Endothelial cell of umbilical vein (primary cell): ENCODE measurements around the gene GSC2. TPM values are rescaled to one million over a fixed set of nuclear protein-coding genes. Genes with fewer than 3 reads are reported as not detected.

Experiments used
- BruUV-seq: library from RNA; stranded (reverse); fragments of 400-500 nt; replicated peaks from 2 replicates; lab custom pipeline; 2021; lab: Mats Ljungman, UMichigan
- CTCF ChIA-PET: fragments of 300-600, 350-600 bp; sonication (Branson Sonifier 250); formaldehyde crosslinking; loops from one replicate; lab custom pipeline; 2021; ENCODE audit warnings: antibody characterized with exemption, inconsistent platforms; lab: Charles Lee
- POLR2A ChIA-PET: fragments of 300-600, 350-600 bp; sonication (Branson Sonifier 250); formaldehyde crosslinking; loops from one replicate; lab custom pipeline; 2021; ENCODE audit warnings: antibody characterized with exemption, inconsistent platforms; lab: Charles Lee
- DNase-seq: peaks from one replicate; pipeline ENCODE4 v3.0.0-alpha.2; 2011; ENCODE audit warnings: low read depth, low spot score
- FAIRE-seq: peaks from 2 replicates; lab custom pipeline; 2011; peaks lifted over from hg19 to GRCh38; lab: Jason Lieb, UNC
- H2AFZ ChIP-seq: 2 replicates; pipeline ENCODE4 v1.6.0; 2012; ENCODE audit warnings: low read depth, low read length, control low read depth, inconsistent platforms
- H3K27ac ChIP-seq: 2 replicates; pipeline ENCODE4 v1.5.1; 2011; ENCODE audit warnings: low read depth, mild to moderate bottlenecking, control low read depth, low read length, moderate library complexity; ENCODE audit not compliant: insufficient read depth
- H3K27me3 ChIP-seq, 2 experiments: 2 replicates each; pipeline versions ENCODE4 v1.6.0 to v1.6.1; 2011; ENCODE audit warnings: low read length in 2 of 2, mixed read lengths in 1 of 2; ENCODE audit not compliant: control insufficient read depth in 2 of 2, insufficient read depth in 2 of 2
- H3K36me3 ChIP-seq, 2 experiments: 2 replicates in 1 of 2; 3 replicates in 1 of 2; pipeline ENCODE4 v1.5.1; 2011; ENCODE audit warnings: low read length in 2 of 2, mild to moderate bottlenecking in 1 of 2, moderate library complexity in 1 of 2; ENCODE audit not compliant: control insufficient read depth in 2 of 2, insufficient read depth in 2 of 2; ENCODE audit errors: extremely low read depth in 1 of 2
- H3K4me1 ChIP-seq: 3 replicates; pipeline ENCODE4 v1.5.1; 2011; ENCODE audit warnings: mild to moderate bottlenecking, low read length; ENCODE audit not compliant: control insufficient read depth, insufficient read depth; ENCODE audit errors: extremely low read depth
- H3K4me2 ChIP-seq: 2 replicates; pipeline ENCODE4 v1.6.1; 2011; ENCODE audit warnings: low read length, control low read depth, mixed read lengths; ENCODE audit not compliant: insufficient read depth
- H3K4me3 ChIP-seq, 3 experiments: fragments of 200-600 bp in 1 of 3; sonication (generic), shearing (Covaris generic) in 1 of 3; replicated peaks in 1 of 3; 2 replicates each; pipeline ENCODE4 v1.5.1; 2011 to 2016; ENCODE audit warnings: control low read depth in 3 of 3, low read length in 3 of 3, mild to moderate bottlenecking in 2 of 3, inconsistent platforms in 1 of 3, low read depth in 1 of 3, moderate library complexity in 1 of 3; ENCODE audit not compliant: insufficient read depth in 1 of 3
- H3K79me2 ChIP-seq: 2 replicates; pipeline ENCODE4 v1.6.0; 2012; ENCODE audit warnings: low read length, inconsistent platforms; ENCODE audit not compliant: control insufficient read depth, insufficient read depth
- H3K9ac ChIP-seq: replicated peaks from 2 replicates; pipeline ENCODE3; 2011; ENCODE audit warnings: low read length, control low read depth; ENCODE audit not compliant: insufficient read depth; ENCODE audit errors: extremely low read depth
- H3K9me1 ChIP-seq: replicated peaks from 3 replicates; pipeline ENCODE4 v1.6.0; 2011; ENCODE audit warnings: mild to moderate bottlenecking, low read length; ENCODE audit not compliant: control insufficient read depth, insufficient read depth; ENCODE audit errors: extremely low read depth
- H3K9me3 ChIP-seq: replicated peaks from 2 replicates; pipeline ENCODE4 v1.5.1; 2012; ENCODE audit warnings: low read length, inconsistent platforms; ENCODE audit not compliant: control insufficient read depth, insufficient read depth
- H4K20me1 ChIP-seq: replicated peaks from 2 replicates; pipeline ENCODE3; 2011; ENCODE audit warnings: mild to moderate bottlenecking, low read length; ENCODE audit not compliant: control insufficient read depth, insufficient read depth; ENCODE audit errors: extremely low read depth
- EZH2 ChIP-seq: IDR thresholded peaks from 2 replicates; pipeline ENCODE4 v1.6.1; 2012; ENCODE audit warnings: borderline replicate concordance, low read depth, mild to moderate bottlenecking, moderate library complexity, low read length, inconsistent platforms; ENCODE audit not compliant: severe bottlenecking
- FOS ChIP-seq: IDR thresholded peaks from 2 replicates; pipeline ENCODE4 v1.6.1; 2011; ENCODE audit warnings: mild to moderate bottlenecking, low read length, moderate library complexity, borderline replicate concordance; ENCODE audit not compliant: insufficient read depth
- GATA2 ChIP-seq: IDR thresholded peaks from 2 replicates; pipeline ENCODE4 v1.7.0; 2011; ENCODE audit warnings: low read depth, mild to moderate bottlenecking, moderate library complexity, mixed read lengths, low read length; ENCODE audit not compliant: insufficient read length, insufficient read depth
- JUN ChIP-seq: IDR thresholded peaks from 2 replicates; pipeline ENCODE4 v1.6.1; 2011; ENCODE audit warnings: borderline replicate concordance, low read depth; ENCODE audit not compliant: insufficient read length, insufficient read depth
- MYC ChIP-seq: IDR thresholded peaks from one replicate; pipeline ENCODE4 v1.6.1; 2011; ENCODE audit warnings: mild to moderate bottlenecking, low read depth, low read length
- POLR2A ChIP-seq: IDR thresholded peaks from 2 replicates; pipeline ENCODE4 v1.6.1; 2012; ENCODE audit warnings: low read depth, mild to moderate bottlenecking, control low read depth, low read length
- POLR2AphosphoS5 ChIP-seq: IDR thresholded peaks from 2 replicates; pipeline ENCODE4 v1.6.1; 2012; ENCODE audit warnings: low read depth, mild to moderate bottlenecking, control low read depth, low read length, moderate library complexity; ENCODE audit not compliant: insufficient read depth
- dilution Hi-C: fragments of 300-500 bp; cut with MboI; formaldehyde crosslinking; loops from one replicate; pipeline ENCODE4 v1.15.0; 2019; ENCODE audit warnings: low sequenced_read_pairs; ENCODE audit not compliant: extremely low pct_ligation_motif_present
- intact Hi-C: fragments of 100-400 bp; cut with micrococcal nuclease; formaldehyde crosslinking; loops from one replicate; pipeline ENCODE4 v1.10.0; 2022
- polyA plus RNA-seq, 4 experiments: library from polyadenylated mRNA; depleted of rRNA in 3 of 4; stranded (reverse) in 3 of 4; unstranded in 1 of 4; fragments of >200 nt; gene quantifications; 2 replicates each; pipeline versions ENCODE4 v1.2.1 to v1.2.3, GENCODE V29; 2011 to 2012; ENCODE audit warnings: missing spikeins in 1 of 4
- total RNA-seq: library from RNA; stranded (reverse); gene quantifications from 2 replicates; pipeline ENCODE4 v1.2.3, GENCODE V29; 2021
- TF ChIP-seq, protein P1 (sequence below): IDR thresholded peaks from 2 replicates; pipeline ENCODE4 v1.6.1; 2011; ENCODE audit not compliant: insufficient read depth, insufficient read length
- TF ChIP-seq, protein P2 (sequence below), 2 donors: IDR thresholded peaks; 1 replicate in 1 of 2; 2 replicates in 1 of 2; pipeline ENCODE4 v1.5.1; 2011; ENCODE audit warnings: low read length in 2 of 2, mild to moderate bottlenecking in 2 of 2, moderate library complexity in 2 of 2, control low read depth in 1 of 2, inconsistent platforms in 1 of 2, low read depth in 1 of 2; ENCODE audit not compliant: insufficient read depth in 1 of 2; ENCODE audit errors: extremely low read depth in 1 of 2

The GSC2 gene
- total and polyA plus RNA-seq, 2 donors (not counting 3 experiments of a cell fraction or from before 2014, with no cell fraction given) = not detected

DNA sequence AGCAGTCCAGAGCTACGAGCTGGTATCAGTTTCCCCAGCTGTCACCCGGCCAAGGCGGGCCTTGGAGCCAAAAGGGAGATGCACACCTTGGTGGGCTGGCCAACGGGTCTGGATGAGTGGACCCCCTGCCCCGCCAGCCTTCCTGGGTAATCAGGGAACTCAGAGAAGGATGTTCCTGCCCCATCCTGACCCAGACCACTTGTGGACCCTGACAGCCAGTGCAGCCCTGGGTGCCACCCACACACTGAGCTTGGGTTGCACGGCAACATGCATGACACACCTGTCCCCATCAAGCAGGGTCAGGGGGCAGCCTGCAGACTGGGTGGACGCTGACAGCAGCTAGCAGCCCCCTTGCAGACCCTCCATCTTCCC lies 19.8 kb upstream of the GSC2 start:
- Histone ChIP-seq H3K4me3 (no peak overlapping the region), H3K9ac (no peak overlapping the region), H3K9me1 (no peaks in the 10 kb centered on the region), H3K4me1 (peaks cover 18% of the 10 kb centered on the region), H3K27ac (no peak overlapping the region), H3K4me2 (peak overlapping the region; percentile 5), H3K27me3 (peaks cover 22 to 24% of the 10 kb centered on the region in 2 experiments), H3K9me3 (no peaks in the 10 kb centered on the region), H4K20me1 (no peaks in the 10 kb centered on the region), H3K79me2 (peaks cover 25% of the 10 kb centered on the region), H3K36me3 (no peaks in the 10 kb centered on the region), H2AFZ (peak overlapping the region; percentile 72)
- CTCF ChIA-PET = interaction anchor here (0.7 to 1.0 kb wide), 3 partner anchors 10 to 18 kb away, joined by 3 read pairs; no protein-coding TSS in a partner anchor
- POLR2A ChIA-PET = no interaction called here
- TF ChIP-seq, protein P1, sequence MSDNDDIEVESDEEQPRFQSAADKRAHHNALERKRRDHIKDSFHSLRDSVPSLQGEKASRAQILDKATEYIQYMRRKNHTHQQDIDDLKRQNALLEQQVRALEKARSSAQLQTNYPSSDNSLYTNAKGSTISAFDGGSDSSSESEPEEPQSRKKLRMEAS = no peak
- no peak for TF ChIP-seq FOS
- TF ChIP-seq, protein P2, sequence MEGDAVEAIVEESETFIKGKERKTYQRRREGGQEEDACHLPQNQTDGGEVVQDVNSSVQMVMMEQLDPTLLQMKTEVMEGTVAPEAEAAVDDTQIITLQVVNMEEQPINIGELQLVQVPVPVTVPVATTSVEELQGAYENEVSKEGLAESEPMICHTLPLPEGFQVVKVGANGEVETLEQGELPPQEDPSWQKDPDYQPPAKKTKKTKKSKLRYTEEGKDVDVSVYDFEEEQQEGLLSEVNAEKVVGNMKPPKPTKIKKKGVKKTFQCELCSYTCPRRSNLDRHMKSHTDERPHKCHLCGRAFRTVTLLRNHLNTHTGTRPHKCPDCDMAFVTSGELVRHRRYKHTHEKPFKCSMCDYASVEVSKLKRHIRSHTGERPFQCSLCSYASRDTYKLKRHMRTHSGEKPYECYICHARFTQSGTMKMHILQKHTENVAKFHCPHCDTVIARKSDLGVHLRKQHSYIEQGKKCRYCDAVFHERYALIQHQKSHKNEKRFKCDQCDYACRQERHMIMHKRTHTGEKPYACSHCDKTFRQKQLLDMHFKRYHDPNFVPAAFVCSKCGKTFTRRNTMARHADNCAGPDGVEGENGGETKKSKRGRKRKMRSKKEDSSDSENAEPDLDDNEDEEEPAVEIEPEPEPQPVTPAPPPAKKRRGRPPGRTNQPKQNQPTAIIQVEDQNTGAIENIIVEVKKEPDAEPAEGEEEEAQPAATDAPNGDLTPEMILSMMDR (IDR thresholded peaks at IDR 0.05; ENCODE audit: extremely low read depth in 1 of 2, insufficient read depth in 1 of 2, low read depth in 1 of 2, low read length in 2 of 2) = no peak
- no peak for TF ChIP-seq JUN
- TF ChIP-seq POLR2A = no peak
- TF ChIP-seq EZH2 = no peak
- no peak for TF ChIP-seq GATA2
- TF ChIP-seq POLR2AphosphoS5 = no peak
- TF ChIP-seq MYC = no peak
- FAIRE-seq = no peak
- dilution Hi-C loops (no loop called here), intact Hi-C loops (no loop called here)
- DNase-seq = no peak
- no TSS peak for BruUV-seq
